ENCODE measurements around the gene PTBP1.

Gene PTBP1

GRCh38 chr19:796692-797527, at the start of gene PTBP1:
PTBP1 (plus strand) TSS chr19:797452; CDS start chr19:797498, 46 bp downstream.
- peak; percentile 100 for DNase-seq (ENCODE audit: low spot score)

- DNase-seq (ENCODE audit: low spot score): no peak
Measured at GRCh38 chr19:748274-748598, 49.0 kb upstream of the PTBP1 start.

GRCh38 chr19:749811-750210, 47.4 kb upstream of the PTBP1 start:
- no peak for DNase-seq (ENCODE audit: low spot score)

GRCh38 chr19:750640-751423, 46.4 kb upstream of the PTBP1 start, which contains the start of gene MISP:
MISP (plus strand) TSS chr19:751112; CDS start chr19:756947, 5,835 bp downstream.
- no peak for DNase-seq (ENCODE audit: low spot score)

GRCh38 chr19:751501-752341, 45.5 kb upstream of the PTBP1 start:
- no peak for DNase-seq (ENCODE audit: low spot score)

- DNase-seq (ENCODE audit: low spot score): peak; percentile 14
Measured at GRCh38 chr19:752652-753517, 44.4 kb upstream of the PTBP1 start.

GRCh38 chr19:754530-754929, 42.7 kb upstream of the PTBP1 start:
- no peak for DNase-seq (ENCODE audit: low spot score)

GRCh38 chr19:755063-755462, 42.2 kb upstream of the PTBP1 start:
- no peak for DNase-seq (ENCODE audit: low spot score)

GRCh38 chr19:756236-756635, 41.0 kb upstream of the PTBP1 start:
- no peak for DNase-seq (ENCODE audit: low spot score)

GRCh38 chr19:756821-757688, 40.2 kb upstream of the PTBP1 start:
- no peak for DNase-seq (ENCODE audit: low spot score)

GRCh38 chr19:757811-758668, 39.2 kb upstream of the PTBP1 start:
- no peak for DNase-seq (ENCODE audit: low spot score)

- no peak for DNase-seq (ENCODE audit: low spot score)
Measured at GRCh38 chr19:763181-763580, 34.1 kb upstream of the PTBP1 start.

- no peak for DNase-seq (ENCODE audit: low spot score)
Measured at GRCh38 chr19:763869-764268, 33.4 kb upstream of the PTBP1 start.

GRCh38 chr19:764301-764700, 33.0 kb upstream of the PTBP1 start:
- no peak for DNase-seq (ENCODE audit: low spot score)

- DNase-seq (ENCODE audit: low spot score): no peak
Measured at GRCh38 chr19:765179-765738, 32.0 kb upstream of the PTBP1 start.

GRCh38 chr19:768424-768823, 28.8 kb upstream of the PTBP1 start:
- no peak for DNase-seq (ENCODE audit: low spot score)

GRCh38 chr19:769616-770015, 27.6 kb upstream of the PTBP1 start:
- DNase-seq (ENCODE audit: low spot score): no peak

GRCh38 chr19:771332-771785, 25.9 kb upstream of the PTBP1 start:
- no peak for DNase-seq (ENCODE audit: low spot score)

GRCh38 chr19:772063-772462, 25.2 kb upstream of the PTBP1 start:
- DNase-seq (ENCODE audit: low spot score): no peak

Data from Ammon's horn (tissue), 1 donor.